NCI-H524 (cell line): ENCODE data around the gene FMO4.
"Not testable (repeated sequence)": the region's sequence is repeated elsewhere in the genome, so short reads cannot be mapped to it uniquely, and the experiment has no call there.

ENCODE experiments used
- DNase-seq, 2 experiments: peaks; one replicate each; lab custom pipeline; 2025; lab: John Stamatoyannopoulos, UW

FMO4 gene

GRCh38 chr1:171313835-171314320, at the start of gene FMO4:
TSS of gene FMO4 (plus strand) at chr1:171314183. CDS start at chr1:171319826, 5,643 bp downstream.
- DNase-seq = peak; percentile 70 to 90

DNA sequence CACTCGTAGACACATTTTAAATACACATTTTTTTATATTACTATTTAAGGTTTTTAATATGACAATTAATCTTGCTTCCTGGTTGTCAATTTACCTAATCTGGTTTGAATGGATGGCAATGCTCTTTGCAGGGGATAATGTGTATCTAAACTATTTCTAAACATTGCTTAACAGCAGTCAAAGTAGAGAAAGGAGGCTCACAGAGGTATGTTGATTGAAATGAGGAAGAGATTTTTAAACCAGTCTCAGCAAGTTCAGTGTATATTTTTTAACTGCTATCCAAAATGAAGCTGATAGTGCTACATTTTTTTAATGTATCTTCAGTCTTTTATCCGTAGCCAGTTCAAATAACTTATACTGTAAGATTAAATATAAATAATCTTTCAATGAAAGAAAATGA, 48.3 kb upstream of the FMO4 start:
- DNase-seq = no peak

GRCh38 chr1:171266930-171267329, 47.1 kb upstream of the FMO4 start:
- no peak for DNase-seq

GRCh38 chr1:171267391-171267790, 46.6 kb upstream of the FMO4 start:
- DNase-seq = no peak

DNA sequence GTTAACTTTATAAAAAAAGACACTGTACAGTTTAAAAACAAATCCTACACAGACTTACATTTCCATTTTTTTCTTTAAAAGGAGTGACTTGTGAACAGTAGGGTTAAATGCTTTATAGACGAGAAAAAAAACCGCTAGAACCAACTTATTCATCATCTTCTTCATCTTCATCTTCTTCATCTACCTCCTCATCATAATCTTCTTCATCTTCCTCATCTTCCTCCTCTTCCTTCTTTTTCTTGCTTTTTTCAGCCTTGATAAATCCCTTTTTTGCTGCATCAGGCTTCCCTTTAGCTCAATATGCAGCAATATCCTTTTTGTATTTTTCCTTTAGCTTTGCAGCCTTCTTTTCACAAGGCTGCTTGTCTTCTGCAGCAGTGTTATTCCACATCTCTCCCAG, 43.2 kb upstream of the FMO4 start:
- DNase-seq = no peak

- DNase-seq = no peak
Observed at GRCh38 chr1:171277534-171277933, 36.4 kb upstream of the FMO4 start.

- DNase-seq = no peak
Observed at GRCh38 chr1:171279234-171279633, 34.7 kb upstream of the FMO4 start.

GRCh38 chr1:171279678-171280077, 34.3 kb upstream of the FMO4 start:
- no peak for DNase-seq

- DNase-seq = no peak
Observed at GRCh38 chr1:171280599-171280998, 33.4 kb upstream of the FMO4 start.

GRCh38 chr1:171286032-171286705, 27.8 kb upstream of the FMO4 start:
- no peak for DNase-seq

- DNase-seq = peak in 1 of 2 experiments; percentile 65
Observed at GRCh38 chr1:171290621-171291020, 23.4 kb upstream of the FMO4 start.

DNA sequence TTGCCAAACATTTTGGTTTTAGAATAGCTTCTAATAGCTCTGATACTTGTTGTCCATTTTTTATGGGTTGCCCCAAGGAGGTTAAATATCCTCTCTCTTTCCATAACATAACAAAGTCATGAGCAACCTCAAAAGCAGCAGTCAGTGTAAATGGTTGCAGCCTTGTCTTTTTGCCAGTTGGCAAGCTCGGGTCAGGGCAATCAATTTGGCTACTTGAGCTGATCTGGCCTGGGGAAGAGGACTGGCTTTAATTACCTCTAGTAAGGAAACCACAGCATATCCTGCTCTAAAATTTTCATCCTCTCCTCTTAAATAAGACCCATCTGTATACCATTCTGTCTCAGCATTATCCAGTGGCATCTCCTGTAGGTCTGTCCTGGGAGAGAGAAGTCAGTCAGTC, 21.2 kb upstream of the FMO4 start:
- DNase-seq = peak in 1 of 2 experiments; percentile 7

DNA sequence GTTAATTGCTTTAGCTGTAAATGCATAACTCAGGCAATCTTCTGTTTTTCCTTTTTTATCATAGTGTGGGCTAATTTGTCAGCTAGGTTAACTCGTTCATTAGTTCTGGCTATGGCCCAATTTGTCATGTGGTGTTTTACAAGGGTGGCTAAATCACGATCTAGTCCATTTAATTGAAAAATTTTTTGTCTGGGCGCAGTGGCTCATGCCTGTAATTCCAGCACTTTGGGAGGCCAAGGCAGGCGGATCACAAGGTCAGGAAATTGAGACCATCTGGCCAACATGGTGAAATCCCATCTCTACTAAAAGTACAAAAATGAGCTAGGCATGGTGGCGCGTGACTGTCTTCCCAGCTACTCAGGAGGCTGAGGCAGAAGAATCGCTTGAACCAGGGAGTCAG, 18.6 kb upstream of the FMO4 start:
- not testable (repeated sequence) for DNase-seq

DNA sequence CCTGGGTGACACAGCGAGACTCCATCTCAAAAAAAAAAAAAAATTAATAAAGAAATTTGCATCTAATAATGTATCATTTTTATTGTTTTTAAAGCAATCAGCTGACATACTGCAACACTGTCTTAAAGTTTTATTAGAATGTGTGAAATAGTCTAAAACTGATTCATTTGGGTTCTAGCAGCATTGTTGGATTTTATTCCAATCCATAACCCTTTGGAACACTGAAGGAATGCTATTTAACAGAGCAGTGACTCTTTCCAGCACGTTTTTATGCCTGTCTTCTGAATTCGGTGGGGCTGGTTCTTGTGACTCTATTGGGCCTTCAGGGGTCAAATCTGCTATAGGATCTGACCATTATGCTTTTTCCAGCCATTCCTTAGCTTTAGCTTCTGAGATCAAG, 18.2 kb upstream of the FMO4 start:
- no peak for DNase-seq

- no peak for DNase-seq
Observed at GRCh38 chr1:171296897-171297296, 17.1 kb upstream of the FMO4 start.

DNA sequence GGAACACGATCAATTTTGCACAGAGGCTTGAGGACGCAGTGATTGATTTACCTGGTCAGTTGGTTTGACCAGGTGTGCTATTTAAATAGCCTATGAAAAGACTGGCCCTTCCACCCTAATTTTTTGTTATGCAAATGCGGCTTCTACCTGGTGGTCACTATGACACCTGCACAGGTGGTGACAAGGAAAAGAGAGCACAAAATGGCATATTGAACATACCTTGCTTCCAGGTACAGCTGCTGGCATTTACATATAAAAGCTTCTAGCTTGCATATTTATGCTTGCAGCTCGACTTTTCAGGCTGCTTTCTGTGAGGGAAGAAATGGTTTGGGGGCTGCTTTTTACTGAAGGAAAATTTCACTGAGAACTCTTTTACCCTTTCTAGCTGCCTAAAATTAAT, 15.3 kb upstream of the FMO4 start:
- no peak for DNase-seq

GRCh38 chr1:171299342-171299741, 14.6 kb upstream of the FMO4 start:
- DNase-seq = no peak

DNA sequence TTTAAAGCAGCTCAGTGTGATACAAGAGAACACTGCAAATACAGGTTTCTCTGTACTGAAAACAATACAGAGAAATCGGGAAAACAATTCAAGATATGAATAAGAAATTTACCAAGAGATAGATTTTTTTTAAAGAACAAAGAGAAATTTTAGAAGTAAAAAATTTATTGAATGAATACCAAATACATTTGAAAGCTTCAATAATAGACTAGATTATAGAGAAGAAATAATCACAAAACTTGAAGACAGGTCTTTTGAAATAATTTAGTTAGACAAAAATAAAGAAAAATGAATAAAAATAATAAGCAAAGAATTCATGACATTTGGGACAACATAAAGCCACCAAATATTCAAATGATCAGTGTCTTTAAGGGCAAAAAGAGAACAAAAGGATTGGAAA, 13.6 kb upstream of the FMO4 start:
- DNase-seq = no peak

DNA sequence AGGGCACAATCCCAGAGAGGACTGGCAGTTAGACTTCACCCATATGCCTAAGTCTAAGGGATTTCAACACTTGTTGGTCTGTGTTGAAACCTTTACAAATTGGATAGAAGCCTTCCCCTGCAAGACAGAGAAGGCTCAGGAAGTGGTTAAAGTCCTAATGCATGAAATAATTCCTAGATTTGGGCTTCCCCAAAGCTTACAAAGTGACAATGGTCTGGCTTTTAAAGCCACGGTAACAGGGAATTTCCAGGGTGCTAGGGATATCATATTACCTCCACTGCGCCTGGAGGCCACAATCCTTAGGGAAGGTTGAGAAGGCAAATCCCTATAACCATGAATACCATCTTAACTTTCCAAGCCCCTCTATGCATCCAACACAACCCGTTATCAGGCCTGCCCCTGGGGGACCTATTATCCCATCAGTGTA, 3.3 kb upstream of the FMO4 start:
- no peak for DNase-seq

DNA sequence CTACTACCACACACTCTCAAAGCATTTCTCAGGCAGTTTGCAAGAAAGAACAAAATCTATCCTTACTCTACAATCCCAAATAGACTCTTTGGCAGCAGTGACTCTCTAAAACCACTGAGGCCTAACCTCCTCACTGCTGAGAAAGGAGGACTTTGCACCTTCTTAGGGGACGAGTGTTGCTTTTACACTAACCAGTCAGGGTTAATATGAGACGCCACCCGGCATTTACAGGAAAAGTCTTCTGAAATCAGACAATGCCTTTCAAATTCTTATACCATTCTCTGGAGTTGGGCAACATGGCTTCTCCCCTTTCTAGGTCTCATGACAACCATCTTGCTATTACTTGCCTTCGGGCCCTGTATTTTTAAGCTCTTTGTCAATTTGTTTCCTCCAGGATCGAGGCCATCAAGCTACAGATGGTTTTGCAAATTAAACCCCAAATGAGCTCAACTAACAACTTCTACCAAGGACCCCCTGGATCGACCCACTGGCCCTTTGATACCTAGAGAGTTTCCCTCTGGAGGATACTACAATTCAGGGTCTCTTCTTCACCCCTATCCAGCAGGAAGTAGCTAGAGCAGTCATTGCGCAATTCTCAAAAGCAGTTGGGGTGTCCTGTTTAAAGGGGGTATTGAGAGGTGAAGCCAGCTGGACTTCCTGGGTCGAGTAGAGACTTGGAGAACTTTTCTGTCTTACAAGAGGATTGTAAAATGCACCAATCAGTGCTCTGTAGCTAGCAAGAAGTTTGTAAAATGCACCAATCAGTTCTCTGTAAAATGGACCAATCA, 2.0 kb upstream of the FMO4 start:
- no peak for DNase-seq

- no peak for DNase-seq
Observed at GRCh38 chr1:171313319-171313834, 606 bp upstream of the FMO4 start.

DNA sequence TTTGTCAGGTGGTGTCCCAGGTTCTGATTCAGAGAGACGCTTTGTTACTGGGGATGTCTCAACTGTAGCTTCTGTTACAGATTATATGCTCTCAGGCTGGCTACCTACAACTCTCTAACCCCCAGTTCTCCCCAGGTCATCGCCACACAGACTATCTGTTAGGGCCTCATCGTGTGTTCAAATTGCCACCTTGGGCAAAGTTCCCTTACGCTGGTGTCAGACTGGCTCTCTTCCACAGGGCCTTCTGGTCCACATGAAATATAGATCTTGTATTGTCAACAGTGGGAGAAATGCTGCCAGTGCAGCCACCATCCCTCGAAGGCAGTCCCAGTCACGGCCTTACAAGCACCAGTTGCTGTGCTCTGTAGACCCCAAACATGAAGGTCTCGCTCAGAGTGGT, 15.3 kb downstream of the FMO4 start:
- no peak for DNase-seq

GRCh38 chr1:171334024-171334640, 20.1 kb downstream of the FMO4 start:
- no peak for DNase-seq
